OCI-LY3 (cell line): Measurements from ENCODE around the gene LCE1A.

ENCODE experiments used
- H2AFZ ChIP-seq: fragments of 200-600, 300-600 bp; shearing (Covaris generic); 2 replicates; pipeline ENCODE4 v1.6.0; 2014; ENCODE audit warnings: antibody characterized with exemption, low read depth, low read length
- H3K27ac ChIP-seq: fragments of 200-600, 300-600 bp; sonication (generic); 2 replicates; pipeline ENCODE4 v1.5.1; 2014; ENCODE audit warnings: mild to moderate bottlenecking, low read length, moderate library complexity, mixed read lengths
- H3K27me3 ChIP-seq: fragments of 200-600, 300-600 bp; sonication (generic); 2 replicates; pipeline ENCODE4 v1.6.1; 2014; ENCODE audit warnings: low read depth, low read length, mixed read lengths
- H3K36me3 ChIP-seq: fragments of 200-600, 300-600 bp; sonication (generic); replicated peaks from 2 replicates; pipeline ENCODE3; 2014; ENCODE audit warnings: low read depth, low read length, mixed read lengths
- H3K4me1 ChIP-seq: fragments of 300-600, 200-600 bp; sonication (generic); 2 replicates; pipeline ENCODE4 v1.6.1; 2014; ENCODE audit warnings: low read length, mixed read lengths
- H3K4me2 ChIP-seq: fragments of 200-600, 300-600 bp; sonication (generic); 2 replicates; pipeline ENCODE4 v1.6.1; 2014; ENCODE audit warnings: low read length, mixed read lengths
- H3K4me3 ChIP-seq: fragments of 300-600, 200-600 bp; sonication (generic); 2 replicates; pipeline ENCODE4 v1.5.1; 2014; ENCODE audit warnings: antibody characterized with exemption, mild to moderate bottlenecking, low read length, moderate library complexity
- H3K79me2 ChIP-seq: fragments of 300-600, 200-600 bp; shearing (Covaris generic); 2 replicates; pipeline ENCODE4 v1.6.1; 2014; ENCODE audit warnings: mild to moderate bottlenecking, low read length, mixed read lengths
- H3K9ac ChIP-seq: fragments of 300-600, 200-600 bp; shearing (Covaris generic); 2 replicates; pipeline ENCODE4 v1.6.0; 2014; ENCODE audit warnings: mild to moderate bottlenecking, low read length, moderate library complexity
- H3K9me3 ChIP-seq: fragments of 200-600, 300-600 bp; shearing (Covaris generic); 2 replicates; pipeline ENCODE4 v1.6.1; 2014; ENCODE audit warnings: low read length, mixed read lengths; ENCODE audit not compliant: insufficient read depth
- H4K20me1 ChIP-seq: fragments of 200-600, 300-600 bp; sonication (generic); 2 replicates; pipeline ENCODE4 v1.6.1; 2016; ENCODE audit warnings: low read length, mixed read lengths; ENCODE audit not compliant: insufficient read depth
- CTCF ChIP-seq: fragments of 200-600, 300-600 bp; sonication (generic); IDR thresholded peaks from 2 replicates; pipeline ENCODE4 v1.5.1; 2014; ENCODE audit warnings: antibody characterized with exemption, low read length, low read depth
- EZH2phosphoT487 ChIP-seq: fragments of 200-600 bp; shearing (Covaris generic); IDR thresholded peaks from 2 replicates; pipeline ENCODE4 v1.6.1; 2018; ENCODE audit warnings: antibody characterized with exemption, mixed run types, low read depth

The LCE1A gene

GRCh38 chr1:152859696-152860095 lies 32.4 kb downstream of the LCE1A start, which contains the start of gene LCE7A:
Gene LCE7A (plus strand): TSS chr1:152859996. CDS start chr1:152860698, 702 bp downstream.
- H3K36me3 ChIP-seq: no peaks in the 10 kb centered on the region
- peaks cover 7% of the 10 kb centered on the region; the same call in 1 of the 2 replicates for H3K4me1 ChIP-seq
- H3K27me3 ChIP-seq: peaks cover 36% of the 10 kb centered on the region
- no peak within 1 kb of the TSS for H2AFZ ChIP-seq
- H3K27ac ChIP-seq: no peak within 1 kb of the TSS
- H3K4me3 ChIP-seq: no peak within 1 kb of the TSS
- no peak for TF ChIP-seq CTCF
- TF ChIP-seq EZH2phosphoT487: no peak
- H3K79me2 ChIP-seq: no peaks in the 10 kb centered on the region
- no peak within 1 kb of the TSS for H3K9ac ChIP-seq
- H4K20me1 ChIP-seq: no peaks in the 10 kb centered on the region
- H3K4me2 ChIP-seq: no peak within 1 kb of the TSS
- H3K9me3 ChIP-seq: no peaks in the 10 kb centered on the region

GRCh38 chr1:152860129-152860528 lies 32.9 kb downstream of the LCE1A start:
- H3K27me3 ChIP-seq: peaks cover 38% of the 10 kb centered on the region
- no peak overlapping the region for H3K4me3 ChIP-seq
- H3K27ac ChIP-seq: no peak overlapping the region
- H3K79me2 ChIP-seq: no peaks in the 10 kb centered on the region
- H3K9me3 ChIP-seq: no peaks in the 10 kb centered on the region
- no peaks in the 10 kb centered on the region for H3K36me3 ChIP-seq
- no peak overlapping the region for H3K9ac ChIP-seq
- no peak overlapping the region for H2AFZ ChIP-seq
- H3K4me2 ChIP-seq: no peak overlapping the region
- TF ChIP-seq EZH2phosphoT487: no peak
- H3K4me1 ChIP-seq: peaks cover 7% of the 10 kb centered on the region; the same call in 1 of the 2 replicates
- H4K20me1 ChIP-seq: no peaks in the 10 kb centered on the region

GRCh38 chr1:152861374-152861773 lies 34.1 kb downstream of the LCE1A start:
- no peaks in the 10 kb centered on the region for H3K36me3 ChIP-seq
- TF ChIP-seq EZH2phosphoT487 (no peak), CTCF (no peak)
- H2AFZ ChIP-seq: no peak overlapping the region
- peaks cover 7% of the 10 kb centered on the region; the same call in 1 of the 2 replicates for H3K4me1 ChIP-seq
- peaks cover 44% of the 10 kb centered on the region for H3K27me3 ChIP-seq
- no peak overlapping the region for H3K27ac ChIP-seq
- no peaks in the 10 kb centered on the region for H3K79me2 ChIP-seq
- no peak overlapping the region for H3K9ac ChIP-seq
- H3K4me3 ChIP-seq: no peak overlapping the region
- H3K4me2 ChIP-seq: no peak overlapping the region
- no peaks in the 10 kb centered on the region for H4K20me1 ChIP-seq
- H3K9me3 ChIP-seq: no peaks in the 10 kb centered on the region

GRCh38 chr1:152864443-152864842 lies 37.2 kb downstream of the LCE1A start:
- Histone ChIP-seq H3K9ac (no peak overlapping the region), H3K4me1 (peaks cover 7% of the 10 kb centered on the region; the same call in 1 of the 2 replicates), H3K27me3 (peaks cover 48% of the 10 kb centered on the region), H3K9me3 (no peaks in the 10 kb centered on the region), H3K27ac (no peak overlapping the region), H3K79me2 (no peaks in the 10 kb centered on the region), H2AFZ (no peak overlapping the region), H3K4me3 (no peak overlapping the region), H4K20me1 (no peaks in the 10 kb centered on the region), H3K36me3 (no peaks in the 10 kb centered on the region), H3K4me2 (no peak overlapping the region)
- TF ChIP-seq CTCF (no peak), EZH2phosphoT487 (no peak)

GRCh38 chr1:152866321-152866720 lies 39.0 kb downstream of the LCE1A start:
- no peak overlapping the region for H3K9ac ChIP-seq
- H3K36me3 ChIP-seq: no peaks in the 10 kb centered on the region
- H3K9me3 ChIP-seq: no peaks in the 10 kb centered on the region
- no peak overlapping the region for H3K4me3 ChIP-seq
- H4K20me1 ChIP-seq: no peaks in the 10 kb centered on the region
- H3K4me1 ChIP-seq: peaks cover 2% of the 10 kb centered on the region; the same call in 1 of the 2 replicates
- TF ChIP-seq CTCF (no peak), EZH2phosphoT487 (no peak)
- H3K27me3 ChIP-seq: peaks cover 45% of the 10 kb centered on the region
- H3K79me2 ChIP-seq: no peaks in the 10 kb centered on the region
- H3K4me2 ChIP-seq: no peak overlapping the region
- H3K27ac ChIP-seq: no peak overlapping the region
- H2AFZ ChIP-seq: no peak overlapping the region
